GM21737 (cell line): ENCODE measurements around the gene ITM2B.

ENCODE experiments used
- ATAC-seq: cut with Tn5 transposase; IDR thresholded peaks from one replicate; pipeline ENCODE4 v1.9.1; 2021; ENCODE audit warnings: mild to moderate bottlenecking, moderate library complexity; ENCODE audit not compliant: unreplicated experiment

Gene ITM2B

GRCh38 chr13:48302871-48303358, 69.9 kb downstream of the ITM2B start:
- no peak for ATAC-seq

DNA sequence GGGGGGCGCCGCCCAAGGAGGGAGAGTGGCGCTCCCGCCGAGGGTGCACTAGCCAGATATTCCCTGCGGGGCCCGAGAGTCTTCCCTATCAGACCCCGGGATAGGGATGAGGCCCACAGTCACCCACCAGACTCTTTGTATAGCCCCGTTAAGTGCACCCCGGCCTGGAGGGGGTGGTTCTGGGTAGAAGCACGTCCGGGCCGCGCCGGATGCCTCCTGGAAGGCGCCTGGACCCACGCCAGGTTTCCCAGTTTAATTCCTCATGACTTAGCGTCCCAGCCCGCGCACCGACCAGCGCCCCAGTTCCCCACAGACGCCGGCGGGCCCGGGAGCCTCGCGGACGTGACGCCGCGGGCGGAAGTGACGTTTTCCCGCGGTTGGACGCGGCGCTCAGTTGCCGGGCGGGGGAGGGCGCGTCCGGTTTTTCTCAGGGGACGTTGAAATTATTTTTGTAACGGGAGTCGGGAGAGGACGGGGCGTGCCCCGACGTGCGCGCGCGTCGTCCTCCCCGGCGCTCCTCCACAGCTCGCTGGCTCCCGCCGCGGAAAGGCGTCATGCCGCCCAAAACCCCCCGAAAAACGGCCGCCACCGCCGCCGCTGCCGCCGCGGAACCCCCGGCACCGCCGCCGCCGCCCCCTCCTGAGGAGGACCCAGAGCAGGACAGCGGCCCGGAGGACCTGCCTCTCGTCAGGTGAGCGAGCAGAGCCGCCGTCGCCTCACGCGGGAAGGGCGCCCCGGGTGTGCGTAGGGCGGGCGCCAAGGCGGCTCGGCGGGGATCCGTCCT, 70.5 kb downstream of the ITM2B start, which contains the start of gene RB1:
RB1 (plus strand) TSS at position 393 of the 784 bp plus-strand sequence; CDS start at position 555, 162 bp downstream.
- peak; percentile 75 for ATAC-seq

- peak; percentile 61 for ATAC-seq
Observed at GRCh38 chr13:48304143-48304876, 71.3 kb downstream of the ITM2B start.

- no peak for ATAC-seq
Observed at GRCh38 chr13:48311223-48311622, 78.2 kb downstream of the ITM2B start.

DNA sequence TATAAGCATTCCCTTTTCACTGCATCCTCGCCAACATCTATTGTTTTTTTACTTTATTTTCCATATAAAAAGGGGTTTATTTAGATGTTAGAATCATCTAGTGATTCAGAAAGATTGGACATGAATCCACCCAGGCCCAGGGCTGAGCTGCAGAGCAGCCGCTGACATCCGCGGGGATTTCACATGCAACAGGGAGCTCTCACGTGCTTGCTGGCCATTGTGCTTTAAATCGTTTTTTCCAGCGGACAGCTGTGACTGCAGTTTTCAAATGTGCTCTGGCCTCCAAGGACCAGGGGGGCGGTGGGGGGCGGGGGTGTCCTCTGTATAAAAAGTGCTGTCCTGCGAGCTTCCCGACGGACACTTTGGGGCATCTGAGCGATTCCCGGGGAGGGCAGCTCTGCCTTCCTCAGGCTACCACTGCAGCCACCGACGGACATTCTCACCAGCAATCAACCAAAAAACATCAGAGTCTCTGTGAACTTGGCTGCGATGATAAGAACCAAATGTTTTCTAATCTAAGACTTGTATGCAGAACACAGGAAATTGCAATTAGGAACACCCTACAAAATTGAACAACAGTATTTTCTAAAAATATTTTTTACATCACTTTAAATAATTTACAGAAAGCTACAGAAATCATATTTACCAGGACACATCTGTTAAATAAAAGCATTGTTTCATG, 83.1 kb downstream of the ITM2B start:
- no peak for ATAC-seq

- ATAC-seq, result no peak
Observed at GRCh38 chr13:48316826-48317510, 84.0 kb downstream of the ITM2B start.

GRCh38 chr13:48317511-48318376, 84.7 kb downstream of the ITM2B start:
- no peak for ATAC-seq

DNA sequence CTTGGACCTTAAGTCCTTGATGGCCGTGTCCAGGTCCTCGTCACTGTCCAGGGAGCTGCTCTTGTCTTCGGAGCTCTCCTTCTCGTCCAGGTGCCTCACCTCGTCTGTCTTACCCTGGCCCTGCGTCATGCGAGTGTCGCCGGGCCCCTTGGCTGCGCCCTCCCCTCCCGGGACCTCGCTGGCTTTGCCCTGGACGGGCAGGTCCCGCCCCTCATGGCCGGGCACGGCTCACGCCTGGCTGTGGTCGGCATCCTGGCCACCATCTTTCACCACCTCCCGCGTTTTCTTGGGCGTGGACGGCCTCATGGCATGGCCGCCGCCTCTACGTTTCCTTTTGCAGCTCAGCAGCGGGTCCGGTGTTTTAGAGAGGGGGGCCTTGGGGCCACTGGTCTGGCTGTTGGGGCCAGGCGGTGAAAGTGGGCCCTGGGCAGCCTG, 85.4 kb downstream of the ITM2B start:
- ATAC-seq, result no peak

GRCh38 chr13:48318821-48319511, 86.0 kb downstream of the ITM2B start:
- ATAC-seq, result no peak
